Measurements from ENCODE around the gene TMEFF2.
A peak's percentile ranks its signal among the peaks of the same experiment; 100 is the strongest.

Gene TMEFF2

DNA sequence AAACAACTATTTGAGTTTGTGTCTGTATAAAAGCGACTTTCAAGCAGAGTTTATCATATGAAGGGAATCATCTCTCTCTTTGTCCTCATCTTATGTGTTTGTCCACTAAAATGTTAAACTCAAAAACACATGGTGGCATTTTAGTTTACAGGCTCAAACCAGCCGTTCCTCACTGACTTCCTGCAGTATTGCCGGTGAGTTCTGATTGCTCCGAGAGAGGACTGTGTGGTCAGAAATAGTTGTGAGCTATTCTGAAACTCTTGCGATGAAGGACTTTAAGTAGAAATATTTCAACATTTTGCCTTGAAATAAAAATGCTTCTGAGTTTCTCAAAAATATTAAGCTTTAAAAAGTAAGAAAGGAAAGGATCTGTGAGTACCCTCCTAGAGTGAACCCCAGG, 184.7 kb downstream of the TMEFF2 start:
- DNase-seq (ENCODE audit: low spot score), result no peak

DNA sequence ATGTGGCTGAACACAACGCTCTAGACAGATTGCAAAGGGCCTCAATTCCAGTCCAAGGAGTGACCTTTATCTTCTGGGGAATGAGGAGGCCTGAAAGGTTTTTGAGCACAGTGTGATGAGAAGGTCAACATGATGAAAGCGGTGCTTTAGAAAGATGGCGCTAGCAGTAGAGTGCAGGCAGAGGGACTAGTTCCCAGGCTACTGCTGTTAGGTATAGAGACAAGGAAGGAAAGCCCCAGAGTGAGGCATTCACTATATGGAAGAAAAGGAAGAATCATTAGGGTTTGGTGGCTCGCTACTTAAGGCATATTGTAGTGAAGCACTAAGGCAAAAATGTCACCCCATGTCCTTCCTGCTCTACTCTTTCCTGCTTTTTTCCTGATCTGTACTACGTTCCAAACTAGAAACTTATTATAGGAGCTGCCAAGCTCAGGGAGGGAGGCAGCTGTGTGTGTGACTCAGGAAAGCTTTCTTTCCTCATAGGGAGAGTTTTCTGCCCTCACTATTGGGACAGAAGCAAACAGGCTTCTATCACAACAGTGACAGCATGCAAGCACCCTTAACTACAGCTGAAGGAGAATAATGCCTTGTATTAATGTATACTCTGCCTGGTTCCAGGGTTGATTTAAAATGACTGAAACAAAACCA, 187.0 kb downstream of the TMEFF2 start:
- peak; percentile 9 for DNase-seq (ENCODE audit: low spot score)

DNA sequence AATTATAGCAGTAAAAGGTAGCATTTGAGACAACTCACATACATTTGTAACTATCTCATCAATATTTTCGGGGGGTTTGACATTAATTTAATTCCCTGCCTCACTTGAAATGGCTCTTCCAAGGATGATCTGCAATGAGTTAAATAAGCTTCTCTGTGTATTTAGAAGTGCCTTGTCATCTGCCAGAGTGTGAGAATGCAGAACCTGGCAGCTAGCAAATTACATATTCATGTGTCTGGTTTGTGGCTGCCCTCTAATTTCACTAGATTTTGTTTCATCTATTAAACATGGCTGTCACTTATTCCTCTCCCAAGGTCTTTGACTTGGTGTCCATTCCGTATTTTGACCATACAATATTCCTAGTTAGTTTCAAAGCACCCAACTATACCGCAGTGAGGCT, 189.5 kb downstream of the TMEFF2 start:
- no peak for DNase-seq (ENCODE audit: low spot score)

DNA sequence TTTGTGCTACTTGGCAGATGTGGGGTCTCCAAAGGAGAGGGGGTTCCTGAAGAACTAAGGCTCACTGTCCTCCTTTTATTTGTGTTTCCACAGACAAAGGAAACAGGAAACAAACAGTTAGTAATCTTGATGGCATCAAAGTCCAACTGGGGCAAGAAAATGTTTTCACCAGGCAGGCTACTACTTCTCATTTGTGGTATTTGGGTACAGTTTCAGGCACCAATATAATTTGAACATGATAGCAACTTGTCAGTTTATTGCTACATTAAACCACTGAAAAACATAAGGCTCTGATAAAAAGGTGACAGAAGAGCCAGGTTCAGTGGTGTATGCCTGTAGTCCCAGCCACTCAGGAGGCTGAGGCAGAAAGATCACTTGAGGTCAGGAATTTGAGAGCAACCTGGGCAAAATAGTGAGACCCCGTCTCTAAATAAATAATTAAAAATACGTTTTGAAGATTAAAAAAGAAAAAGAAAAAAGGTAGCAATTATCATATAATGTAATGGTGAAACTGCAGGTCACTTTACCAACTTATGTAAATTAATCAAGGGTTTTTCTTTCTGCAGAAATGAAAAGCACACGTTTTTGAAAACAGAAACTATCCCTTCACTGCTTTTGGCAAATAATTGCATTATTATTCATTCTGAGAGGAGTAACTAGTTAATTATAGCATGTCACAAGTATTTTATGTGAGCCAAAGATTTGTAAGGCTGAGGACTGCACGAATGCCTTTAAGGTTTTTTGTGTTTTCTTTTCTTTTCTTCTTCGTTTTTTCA, 190.4 kb downstream of the TMEFF2 start:
- no peak for DNase-seq (ENCODE audit: low spot score)

DNA sequence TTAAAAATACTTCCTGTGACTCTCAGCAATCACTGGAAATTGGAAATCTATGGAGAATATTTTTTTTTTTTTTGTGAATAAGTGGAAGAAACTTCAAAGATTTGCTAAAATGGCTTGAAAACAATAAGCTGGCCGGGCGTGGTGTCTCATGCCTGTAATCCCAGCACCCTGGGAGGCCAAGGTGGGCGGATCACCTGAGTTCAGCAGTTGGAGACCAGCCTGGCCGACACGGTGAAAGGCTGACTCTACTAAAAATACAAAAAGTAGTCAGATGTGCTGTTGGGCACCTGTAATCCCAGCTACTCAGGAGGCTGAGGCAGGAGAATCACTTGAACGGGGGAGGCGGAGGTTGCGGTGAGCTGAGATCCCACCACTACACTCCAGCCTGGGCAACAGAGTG, 192.3 kb downstream of the TMEFF2 start:
- DNase-seq (ENCODE audit: low spot score), result no peak

DNA sequence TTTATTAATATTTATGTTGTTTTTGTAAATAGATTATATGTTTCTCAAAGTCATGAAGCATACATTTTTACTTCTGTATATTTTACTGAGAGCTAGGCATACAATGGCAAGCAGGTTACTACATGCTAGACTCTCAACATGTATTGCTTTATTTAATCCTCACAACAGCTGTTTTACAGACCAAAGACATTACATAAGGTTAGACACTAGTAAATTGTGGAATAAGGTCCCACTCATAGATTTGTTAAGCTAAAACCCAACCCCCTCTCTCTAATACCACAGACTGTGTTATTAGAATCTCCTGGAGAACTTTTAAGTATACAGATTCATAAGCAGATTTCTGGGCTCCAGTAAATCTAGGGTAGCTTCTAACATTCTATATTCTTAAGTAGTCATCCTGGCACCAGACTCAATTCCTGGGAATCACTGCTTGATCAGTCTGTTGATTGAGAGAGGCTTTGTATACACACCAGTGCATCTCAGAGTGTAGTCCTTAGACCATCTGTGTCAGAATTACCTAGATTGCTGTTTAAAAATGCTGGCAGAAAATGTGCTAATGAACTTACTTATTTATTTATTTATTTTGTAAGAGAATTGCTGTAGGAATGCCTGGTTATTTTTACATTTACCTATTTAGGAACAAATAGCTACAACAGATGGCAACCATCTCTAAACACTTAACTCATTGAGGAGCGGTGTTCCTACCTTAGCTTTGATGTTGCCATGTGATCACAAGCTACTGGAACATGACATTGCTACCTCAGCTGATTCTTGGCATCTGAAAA, 194.3 kb downstream of the TMEFF2 start:
- DNase-seq (ENCODE audit: low spot score), result no peak

DNA sequence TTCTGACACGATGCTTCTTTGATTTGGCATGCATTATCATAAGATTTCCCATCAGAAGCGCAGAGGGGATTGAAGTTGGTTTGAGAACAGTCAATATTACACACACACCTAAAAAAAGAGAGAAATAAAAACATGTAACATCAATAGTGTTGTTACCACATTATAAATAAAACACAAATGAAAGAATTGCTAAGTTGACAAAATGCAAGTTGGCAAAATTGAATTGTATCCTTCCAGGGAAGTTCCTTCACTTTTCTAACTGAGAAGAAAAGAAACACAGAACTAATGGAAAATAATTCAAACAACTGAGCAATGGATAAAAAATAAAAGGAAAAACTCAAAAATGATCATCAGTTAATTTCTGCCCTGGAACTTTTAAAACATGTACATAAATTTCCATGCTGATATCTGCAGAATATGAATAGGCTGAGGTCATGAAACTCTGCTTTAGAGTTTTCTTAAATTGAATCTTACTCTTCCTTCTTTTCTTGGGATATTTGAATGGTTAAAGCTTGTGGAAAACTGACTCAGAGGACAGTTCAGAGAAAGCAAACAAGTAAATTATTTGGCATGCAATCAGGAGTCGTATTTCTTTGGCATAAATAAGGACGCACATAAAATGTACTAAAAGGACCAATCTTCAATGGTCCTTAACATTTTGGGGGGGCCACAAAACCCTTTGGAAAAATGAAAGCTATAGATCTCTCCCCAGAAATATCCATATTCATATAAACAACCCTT, 195.5 kb downstream of the TMEFF2 start:
- DNase-seq (ENCODE audit: low spot score), result no peak

DNA sequence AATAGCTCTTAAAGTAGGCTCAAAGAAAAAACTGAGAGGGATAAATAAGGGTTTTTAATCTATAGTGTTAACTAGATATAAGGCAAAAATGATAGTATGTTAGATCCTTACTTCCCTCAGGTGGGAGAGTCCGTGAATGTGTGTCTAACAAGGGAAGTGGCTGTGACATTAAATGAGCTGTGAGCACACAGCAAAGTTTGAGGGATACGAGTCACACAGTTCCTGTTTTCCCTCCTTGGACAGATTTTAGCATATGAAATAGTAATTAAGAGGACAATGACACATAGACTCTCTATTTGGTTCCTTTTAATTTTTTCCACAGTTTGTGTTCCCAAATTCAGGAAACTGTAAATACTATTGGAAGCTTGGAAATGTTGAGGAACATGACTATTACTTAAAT, 199.4 kb downstream of the TMEFF2 start:
- no peak for DNase-seq (ENCODE audit: low spot score)

DNA sequence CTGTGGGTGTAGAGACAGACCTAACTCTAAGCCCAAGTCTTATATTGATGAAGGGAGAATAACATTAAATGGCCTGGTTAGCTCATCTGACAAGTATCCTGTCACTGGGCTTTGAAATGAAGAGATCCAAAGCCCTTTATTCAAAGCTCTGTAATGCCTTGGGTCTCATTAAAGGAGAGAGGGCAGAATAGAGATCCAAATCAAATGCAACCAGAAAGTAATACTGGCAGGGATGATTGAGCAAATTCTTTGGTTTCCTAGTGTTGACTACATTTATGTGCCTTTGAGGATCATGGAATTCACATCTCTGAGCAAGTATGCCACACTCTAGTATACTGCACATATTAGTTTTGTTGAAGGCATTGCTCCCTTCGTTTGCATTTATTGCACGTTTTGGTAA, 200.0 kb downstream of the TMEFF2 start:
- DNase-seq (ENCODE audit: low spot score), result no peak

DNA sequence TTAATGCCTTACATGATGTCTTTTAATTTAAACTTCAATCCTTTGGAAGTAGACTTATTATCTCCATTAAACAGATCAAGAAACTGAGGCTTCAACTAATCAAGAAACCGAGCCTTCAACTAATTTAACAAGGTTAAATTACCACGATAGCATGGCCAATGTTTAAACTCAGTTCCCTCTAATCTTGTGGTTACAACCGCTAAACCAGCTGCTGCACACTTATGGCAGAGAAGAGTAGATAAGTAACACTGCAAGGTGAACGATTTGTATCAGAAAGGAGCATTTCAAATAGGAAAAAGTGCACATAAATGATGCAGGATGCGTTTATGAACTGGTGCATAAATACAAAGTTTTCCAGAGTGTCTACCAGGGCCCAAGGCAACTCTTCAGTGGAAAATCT, 203.3 kb downstream of the TMEFF2 start:
- no peak for DNase-seq (ENCODE audit: low spot score)

DNA sequence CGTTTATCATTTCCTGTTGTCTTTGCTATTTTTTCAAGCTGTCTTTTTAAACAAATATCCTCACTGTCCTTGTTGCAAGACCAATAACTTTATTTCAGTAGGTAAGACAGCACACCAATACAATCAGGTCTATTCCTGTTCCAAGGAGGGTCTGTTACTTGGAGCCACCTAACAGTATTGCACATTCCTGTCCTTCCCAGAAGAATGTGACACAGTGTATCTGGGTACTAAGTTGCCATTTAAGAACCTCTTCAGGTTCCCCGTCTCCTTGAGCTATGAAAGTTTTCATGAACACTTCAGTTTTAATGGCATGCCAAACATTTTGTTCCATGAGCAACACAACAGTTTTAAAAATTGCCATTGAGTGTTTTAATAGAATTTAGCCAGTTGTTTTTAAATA, 209.0 kb downstream of the TMEFF2 start:
- no peak for DNase-seq (ENCODE audit: low spot score)

DNA sequence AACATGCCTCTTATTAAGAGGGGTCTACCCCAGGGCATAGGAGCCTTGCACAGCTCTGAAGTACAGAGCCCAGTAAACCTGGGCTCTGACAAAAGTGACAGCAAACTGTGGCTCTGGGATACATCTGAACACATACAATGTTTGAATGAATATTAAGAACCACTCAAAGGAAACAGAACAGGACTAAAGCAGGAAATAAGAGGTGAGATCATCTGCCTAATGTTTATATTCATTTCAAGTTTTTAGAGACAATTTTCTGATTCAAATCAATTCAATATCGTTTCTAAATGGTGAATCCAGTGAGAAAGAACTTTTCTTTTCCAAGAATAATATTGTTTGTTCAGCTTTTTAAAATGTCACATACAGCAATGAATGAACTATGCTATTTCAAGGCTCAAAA, 211.1 kb downstream of the TMEFF2 start:
- DNase-seq (ENCODE audit: low spot score), result no peak

DNA sequence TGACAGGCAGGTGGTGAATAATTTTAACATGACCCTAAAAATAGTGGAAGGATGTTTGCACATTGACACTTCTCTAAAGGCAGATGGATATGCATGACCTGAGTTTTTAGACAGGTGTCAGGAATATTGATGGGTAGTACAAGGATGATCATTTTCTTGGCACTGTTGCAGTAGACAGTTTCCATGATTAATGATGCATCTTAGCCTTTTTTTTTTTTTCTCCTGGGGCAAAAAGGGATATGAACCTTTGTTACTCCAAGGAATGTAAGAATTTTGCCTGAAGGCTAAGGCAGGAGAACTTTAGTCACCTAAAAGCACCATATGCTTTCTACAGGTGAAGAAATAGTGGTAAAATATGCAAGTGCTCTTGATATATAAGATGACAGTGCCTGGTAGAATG, 211.5 kb downstream of the TMEFF2 start:
- no peak for DNase-seq (ENCODE audit: low spot score)

DNA sequence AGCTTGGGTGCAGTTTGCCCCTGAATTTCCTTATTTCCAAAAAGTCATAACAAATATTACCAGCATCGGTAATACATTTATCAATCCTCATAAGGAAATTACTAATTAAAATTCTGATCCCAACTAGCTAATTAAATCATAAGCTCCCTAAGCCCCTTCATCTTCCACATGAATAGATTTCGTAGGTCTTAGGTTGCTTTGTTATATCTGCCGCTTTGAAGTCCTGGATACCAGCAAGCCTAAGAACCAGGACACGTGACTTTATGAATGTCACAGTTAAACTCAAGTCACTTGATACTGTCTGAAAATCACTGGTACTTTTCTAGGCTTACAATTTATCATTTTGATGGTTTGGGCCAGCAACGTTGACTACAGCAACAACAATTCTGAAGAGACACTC, 213.0 kb downstream of the TMEFF2 start:
- DNase-seq (ENCODE audit: low spot score), result no peak

DNA sequence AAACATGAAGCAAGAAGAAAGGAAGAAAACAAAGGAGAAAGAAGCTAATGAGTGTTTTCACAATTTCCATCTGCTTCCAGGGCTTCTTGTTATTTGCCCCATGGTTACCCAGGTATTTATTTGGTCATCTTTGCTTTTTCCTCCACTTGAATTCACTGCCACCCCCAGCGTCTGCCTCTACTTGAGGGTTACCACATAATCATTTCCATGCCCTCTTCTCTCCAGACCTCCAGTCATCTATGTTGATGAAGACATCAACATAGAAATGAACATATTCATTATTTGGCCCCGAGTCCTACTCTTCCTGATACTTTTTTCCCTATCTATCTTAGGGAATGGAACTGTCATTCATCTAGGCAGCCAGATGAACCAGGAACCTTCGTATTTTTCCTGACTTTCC, 214.2 kb downstream of the TMEFF2 start:
- DNase-seq (ENCODE audit: low spot score), result no peak

DNA sequence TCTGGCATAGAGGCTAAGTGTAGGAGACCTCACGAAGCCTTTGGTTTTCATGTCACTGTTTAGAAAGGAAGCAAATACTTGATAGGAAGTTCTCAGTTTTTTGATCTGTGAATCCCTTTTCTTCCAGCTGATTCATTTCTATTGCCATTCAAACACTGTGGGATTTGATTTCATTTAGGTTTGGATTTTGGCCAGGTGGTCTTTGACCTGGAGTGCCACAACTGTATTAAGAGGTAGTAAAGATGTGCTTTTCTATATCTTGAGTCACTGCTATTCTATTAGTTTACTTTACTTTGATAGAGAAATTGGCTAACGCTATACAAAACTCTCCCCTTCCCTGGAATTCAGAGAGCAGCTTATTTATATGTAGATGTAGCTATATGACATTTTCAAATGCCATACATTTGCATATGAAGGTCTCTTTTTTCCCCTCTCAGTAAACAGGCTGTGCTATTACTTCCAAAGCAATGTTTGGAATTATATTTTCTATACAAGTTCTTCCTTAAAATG, 215.5 kb downstream of the TMEFF2 start:
- DNase-seq (ENCODE audit: low spot score), result no peak

DNA sequence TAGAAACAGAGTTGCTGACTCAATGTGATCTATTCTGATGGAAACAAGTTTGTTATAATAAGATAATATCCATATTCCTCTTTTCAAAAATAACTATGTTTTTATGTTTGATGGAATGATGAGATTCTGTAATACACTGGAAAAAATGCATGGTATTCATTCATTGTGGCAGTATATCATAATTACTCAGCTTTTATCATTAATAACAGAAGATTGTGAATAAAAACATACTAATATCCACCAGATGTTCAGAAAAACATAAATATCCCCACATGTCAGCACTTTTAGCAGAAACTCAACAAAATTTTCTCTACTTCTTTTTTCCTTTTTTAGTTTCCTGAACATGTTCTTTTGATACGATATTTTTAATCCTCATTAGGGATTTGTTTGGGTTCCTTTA, 217.0 kb downstream of the TMEFF2 start:
- peak; percentile 44 for DNase-seq (ENCODE audit: low spot score)

DNA sequence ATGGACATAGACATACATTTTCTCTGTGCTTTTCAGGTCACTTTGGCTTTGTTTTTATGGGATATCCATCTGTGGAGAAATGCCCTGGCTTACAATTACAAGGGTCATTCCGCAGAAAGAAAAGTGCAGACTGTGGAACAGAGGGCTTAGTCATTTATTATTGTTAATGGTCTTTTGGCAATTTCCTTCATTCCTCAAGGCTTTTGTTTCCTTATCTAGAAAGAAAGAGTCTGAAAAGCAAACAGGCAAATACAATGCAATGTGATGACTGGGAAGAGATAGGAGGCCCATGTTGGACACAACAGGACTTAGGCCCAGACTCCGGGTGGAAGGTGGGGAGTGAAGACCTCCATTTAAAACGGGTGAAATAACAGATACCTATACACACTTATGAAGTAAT, 218.3 kb downstream of the TMEFF2 start:
- peak; percentile 21 for DNase-seq (ENCODE audit: low spot score)

DNA sequence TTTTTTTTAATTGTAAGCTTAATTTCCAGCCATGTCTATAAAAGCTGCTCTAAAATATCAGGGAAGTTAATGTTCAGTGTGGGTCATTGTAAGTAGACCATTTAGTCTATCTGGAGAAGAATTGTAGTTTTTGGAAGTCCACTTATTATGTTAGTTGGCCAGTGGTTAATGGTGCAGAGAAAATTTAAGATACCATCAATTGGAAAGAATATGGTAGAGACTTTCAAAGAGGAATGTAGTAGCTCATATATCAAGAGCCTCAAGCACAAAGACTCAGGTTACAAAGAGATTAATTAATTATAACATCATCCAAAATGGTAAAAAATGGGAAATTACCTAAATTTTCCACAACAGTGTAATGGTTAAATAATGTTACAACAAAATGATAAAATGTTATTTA, 220.1 kb downstream of the TMEFF2 start:
- no peak for DNase-seq (ENCODE audit: low spot score)

DNA sequence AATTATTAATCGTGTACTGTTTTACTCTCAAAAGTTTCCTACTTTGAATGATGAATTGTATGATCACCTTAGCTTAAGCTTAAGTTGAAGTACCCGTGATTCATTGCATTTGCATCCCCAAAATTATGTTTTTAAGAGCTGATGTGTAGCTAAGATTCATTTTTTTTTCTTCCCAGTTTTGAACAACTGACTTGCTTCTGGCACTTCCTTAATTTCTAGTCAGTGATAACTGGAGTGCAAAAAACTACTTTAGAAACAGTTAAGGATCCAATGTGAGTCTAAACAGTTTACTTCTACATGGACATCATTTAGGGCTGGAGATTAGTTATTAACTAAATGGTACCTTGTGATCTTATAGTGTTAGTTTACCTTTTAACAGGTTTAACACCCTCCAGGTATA, 223.9 kb downstream of the TMEFF2 start:
- no peak for DNase-seq (ENCODE audit: low spot score)

DNA sequence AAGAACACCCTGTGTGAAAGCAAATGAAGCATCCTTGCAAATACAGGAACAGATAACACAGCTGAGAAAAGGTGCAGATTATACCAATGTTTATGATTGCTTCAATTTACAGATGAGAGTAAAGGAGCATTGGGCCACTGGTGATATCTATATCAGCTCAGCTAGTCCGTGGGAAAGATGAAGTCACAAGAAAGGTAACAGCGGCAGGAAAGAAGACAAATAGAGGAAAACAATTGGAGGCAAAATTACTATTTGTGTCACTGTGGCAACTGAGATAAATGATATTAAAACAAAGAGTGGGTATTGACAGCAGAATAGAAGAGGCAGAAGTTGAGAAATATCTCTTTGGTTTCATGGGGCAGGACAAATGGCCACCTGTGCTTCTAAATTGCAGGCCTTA, 226.6 kb downstream of the TMEFF2 start:
- no peak for DNase-seq (ENCODE audit: low spot score)

DNA sequence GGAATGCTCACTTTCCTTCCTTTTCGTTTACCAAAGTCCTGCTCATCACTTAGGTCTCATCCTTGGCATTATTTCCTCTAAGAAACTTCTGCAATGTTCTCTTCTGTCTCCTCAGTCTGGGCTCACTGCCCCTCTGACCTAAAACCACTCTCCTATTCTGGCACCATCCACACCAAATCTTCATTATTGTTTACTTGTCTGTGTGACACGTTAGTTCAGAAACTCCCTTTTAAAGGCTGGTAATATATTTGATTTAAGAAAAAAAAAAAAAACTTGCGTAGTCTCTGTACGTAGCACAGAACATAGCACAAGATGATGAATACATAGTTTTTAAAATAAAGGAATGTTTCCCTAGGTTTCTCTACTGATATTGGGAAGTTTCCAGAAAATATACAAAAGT, 229.0 kb downstream of the TMEFF2 start:
- DNase-seq (ENCODE audit: low spot score), result no peak

Data from GM03348 (cell line).